Hepatocyte (in vitro differentiated cells): Measurements from ENCODE around the gene MEIS3. TPM values are rescaled to one million over a fixed set of nuclear protein-coding genes. Genes with fewer than 3 reads are reported as not detected.

Experiments
- DNase-seq: peaks from one replicate; pipeline ENCODE4 v3.0.0-alpha.2; 2016; ENCODE audit warnings: low spot score
- H2AFZ ChIP-seq: fragments of 200-600 bp; sonication (generic); 2 replicates; pipeline ENCODE4 v1.6.0; 2016; ENCODE audit warnings: antibody characterized with exemption, mild to moderate bottlenecking
- H3K27ac ChIP-seq: fragments of 200-600 bp; sonication (generic); 2 replicates; pipeline ENCODE4 v1.5.1; 2016; ENCODE audit warnings: mild to moderate bottlenecking
- H3K27me3 ChIP-seq: fragments of 200-600 bp; sonication (generic); 2 replicates; pipeline ENCODE4 v1.6.1; 2016
- H3K36me3 ChIP-seq: fragments of 200-600 bp; sonication (generic); replicated peaks from 2 replicates; pipeline ENCODE4 v1.5.1; 2016; ENCODE audit warnings: low read depth; ENCODE audit not compliant: insufficient read depth
- H3K4me1 ChIP-seq: fragments of 200-600 bp; sonication (generic); 2 replicates; pipeline ENCODE4 v1.5.1; 2016; ENCODE audit warnings: mild to moderate bottlenecking, moderate library complexity; ENCODE audit not compliant: insufficient read depth
- H3K4me2 ChIP-seq: fragments of 200-600 bp; sonication (generic); 2 replicates; pipeline ENCODE4 v1.6.0; 2016
- H3K4me3 ChIP-seq: fragments of 200-600 bp; sonication (generic); 2 replicates; pipeline ENCODE4 v1.5.1; 2016; ENCODE audit warnings: mild to moderate bottlenecking
- H3K79me2 ChIP-seq: fragments of 200-600 bp; sonication (generic); 2 replicates; pipeline ENCODE4 v1.6.0; 2017; ENCODE audit warnings: mild to moderate bottlenecking
- H3K9me2 ChIP-seq: fragments of 200-600 bp; sonication (generic); replicated peaks from 2 replicates; pipeline ENCODE4 v1.6.0; 2017; ENCODE audit warnings: mild to moderate bottlenecking; ENCODE audit not compliant: insufficient read depth
- H3K9me3 ChIP-seq: fragments of 200-600 bp; sonication (generic); 2 replicates; pipeline ENCODE4 v1.5.1; 2016; ENCODE audit warnings: low read depth, mild to moderate bottlenecking
- H4K20me1 ChIP-seq: fragments of 200-600 bp; sonication (generic); 2 replicates; pipeline ENCODE4 v1.6.0; 2016; ENCODE audit warnings: mild to moderate bottlenecking; ENCODE audit not compliant: insufficient read depth, poor library complexity, severe bottlenecking
- CTCF ChIP-seq: fragments of 200-600 bp; sonication (generic); IDR thresholded peaks from 2 replicates; pipeline ENCODE4 v1.5.1; 2016; ENCODE audit warnings: antibody characterized with exemption, mild to moderate bottlenecking; ENCODE audit not compliant: poor library complexity
- EZH2 ChIP-seq: fragments of 200-600 bp; sonication (generic); IDR thresholded peaks from 2 replicates; pipeline ENCODE4 v1.6.1; 2016; ENCODE audit warnings: antibody characterized with exemption, mild to moderate bottlenecking, borderline replicate concordance
- EZH2phosphoT487 ChIP-seq: fragments of 200-600 bp; sonication (generic); IDR thresholded peaks from one replicate; pipeline ENCODE4 v1.6.1; 2018; ENCODE audit warnings: antibody characterized with exemption, mild to moderate bottlenecking, low read depth, moderate library complexity; ENCODE audit not compliant: unreplicated experiment, severe bottlenecking
- WGBS: methylation state at CpG from one replicate; pipeline ENCODE4 v1.1.6; 2016; ENCODE audit warnings: low lambda C conversion rate; ENCODE audit errors: missing lambda C conversion rate; 5-methylcytosine and 5-hydroxymethylcytosine counted together
- polyA plus RNA-seq: library from polyadenylated mRNA; unstranded; fragments of >200 nt; fragmentation: Nextera tagmentation; extraction: Ambion mirVana; gene quantifications from 2 replicates; pipeline ENCODE4 v1.2.1, GENCODE V29; 2016
- total RNA-seq: library from RNA; depleted of rRNA; stranded (reverse); fragments of >200 nt; gene quantifications from 2 replicates; pipeline ENCODE4 v1.2.3, GENCODE V29; 2014

MEIS3 gene
- total and polyA plus RNA-seq, 2 experiments from 2014 or later = 21.2 to 47.0 TPM

GRCh38 chr19:47448360-47448727, 29.0 kb upstream of the MEIS3 start:
- TF ChIP-seq EZH2phosphoT487 = no peak
- TF ChIP-seq EZH2 = no peak
- TF ChIP-seq CTCF = no peak

GRCh38 chr19:47447470-47448359, 28.4 kb upstream of the MEIS3 start:
- Histone ChIP-seq H3K36me3 (no peaks in the 10 kb centered on the region), H3K9me2 (no peaks in the 10 kb centered on the region), H2AFZ (no peak overlapping the region), H3K4me1 (peaks cover 11% of the 10 kb centered on the region), H3K9me3 (no peaks in the 10 kb centered on the region), H3K79me2 (no peaks in the 10 kb centered on the region), H3K4me3 (no peak overlapping the region), H4K20me1 (no peaks in the 10 kb centered on the region), H3K27me3 (peaks cover 78% of the 10 kb centered on the region), H3K4me2 (peak overlapping the region; percentile 74), H3K27ac (no peak overlapping the region)
- peak; percentile 71 for DNase-seq
- WGBS = 8% methylated on average over 78 of the region's 95 CpGs
- no peak for TF ChIP-seq EZH2phosphoT487
- peak; percentile 46 for TF ChIP-seq EZH2
- no peak for TF ChIP-seq CTCF

More at GRCh38 chr19:47448360-47448727, 29.0 kb upstream of the MEIS3 start:
- 42% methylated on average over 9 of the region's 9 CpGs for WGBS
- Histone ChIP-seq H3K27ac (no peak overlapping the region), H3K9me3 (no peaks in the 10 kb centered on the region), H3K9me2 (no peaks in the 10 kb centered on the region), H3K79me2 (no peaks in the 10 kb centered on the region), H3K36me3 (no peaks in the 10 kb centered on the region), H3K4me1 (peaks cover 11% of the 10 kb centered on the region), H2AFZ (no peak overlapping the region), H3K4me3 (no peak overlapping the region), H3K27me3 (peaks cover 71% of the 10 kb centered on the region), H4K20me1 (no peaks in the 10 kb centered on the region), H3K4me2 (no peak overlapping the region)
- DNase-seq = no peak

- H3K27me3 ChIP-seq = peaks cover 85% of the 10 kb centered on the region
- no peak overlapping the region for H3K4me3 ChIP-seq
- H3K79me2 ChIP-seq = no peaks in the 10 kb centered on the region
- no peaks in the 10 kb centered on the region for H3K9me2 ChIP-seq
- no peak for TF ChIP-seq EZH2
- no peaks in the 10 kb centered on the region for H3K9me3 ChIP-seq
- H2AFZ ChIP-seq = no peak overlapping the region
- no peaks in the 10 kb centered on the region for H4K20me1 ChIP-seq
- no peak overlapping the region for H3K27ac ChIP-seq
- H3K4me1 ChIP-seq = peaks cover 11% of the 10 kb centered on the region
- peak overlapping the region; percentile 74 for H3K4me2 ChIP-seq
- peak; percentile 50 for DNase-seq
- H3K36me3 ChIP-seq = no peaks in the 10 kb centered on the region
- 17% methylated on average over 25 of the region's 28 CpGs for WGBS
Observed at GRCh38 chr19:47446534-47447469, 27.5 kb upstream of the MEIS3 start.
